GM11168 (cell line): ENCODE measurements around the gene TMEM107.

Experiments used
- in situ Hi-C: fragments of 300-500 bp; cut with MboI; formaldehyde crosslinking; loops from one replicate; pipeline ENCODE4 v1.12.0; 2022; ENCODE audit warnings: low sequenced_read_pairs; ENCODE audit not compliant: unreplicated experiment

TMEM107 gene

DNA sequence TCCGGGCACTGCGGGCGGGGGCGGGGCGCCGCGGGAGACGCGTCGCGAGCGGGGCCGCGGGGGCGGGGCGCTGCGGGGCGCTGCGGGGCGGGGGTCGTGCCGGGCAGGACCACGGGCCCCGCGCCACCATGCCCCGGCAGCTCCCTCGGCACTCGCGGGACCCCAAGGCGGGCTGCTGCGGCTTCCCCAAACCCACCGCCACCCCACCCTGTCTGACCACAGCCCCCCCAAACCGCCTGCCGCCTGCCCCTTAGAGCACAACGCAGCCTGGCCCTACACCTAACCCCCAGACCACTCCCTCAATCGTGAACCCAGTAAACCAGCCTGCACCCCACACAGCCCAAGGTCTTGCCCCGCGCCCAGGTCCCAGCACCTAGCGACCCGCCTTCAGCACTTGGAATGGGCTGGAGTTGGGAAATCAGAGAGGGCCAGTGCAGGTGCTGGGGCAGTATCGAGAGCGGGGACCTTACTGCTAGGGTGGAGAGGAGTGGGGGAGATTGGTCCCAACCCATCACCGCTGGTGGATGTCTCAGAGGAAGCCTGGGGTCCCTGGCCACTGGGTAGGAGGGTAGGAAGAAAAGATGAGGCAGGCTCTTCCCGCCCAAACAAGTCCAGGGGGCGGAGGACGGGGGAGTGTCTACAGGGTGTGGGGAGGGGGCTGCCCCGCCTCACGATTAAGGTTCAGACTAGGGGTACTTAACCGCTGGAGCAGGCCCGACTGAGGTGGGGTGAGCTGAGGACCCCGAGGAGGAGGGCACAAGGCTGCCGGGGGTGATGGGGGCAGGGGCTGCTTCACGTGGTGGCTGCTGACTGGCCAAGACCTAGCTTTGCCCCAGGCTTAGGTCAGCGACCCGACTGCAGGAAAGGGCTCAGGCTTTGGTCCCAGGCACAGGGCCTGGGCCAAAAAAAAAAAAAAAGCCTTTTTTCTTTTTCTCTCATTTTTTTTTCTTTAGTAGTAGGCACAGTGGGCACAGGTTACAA lies 12.9 kb downstream of the TMEM107 start:
- in situ Hi-C loops, result no loop called here

DNA sequence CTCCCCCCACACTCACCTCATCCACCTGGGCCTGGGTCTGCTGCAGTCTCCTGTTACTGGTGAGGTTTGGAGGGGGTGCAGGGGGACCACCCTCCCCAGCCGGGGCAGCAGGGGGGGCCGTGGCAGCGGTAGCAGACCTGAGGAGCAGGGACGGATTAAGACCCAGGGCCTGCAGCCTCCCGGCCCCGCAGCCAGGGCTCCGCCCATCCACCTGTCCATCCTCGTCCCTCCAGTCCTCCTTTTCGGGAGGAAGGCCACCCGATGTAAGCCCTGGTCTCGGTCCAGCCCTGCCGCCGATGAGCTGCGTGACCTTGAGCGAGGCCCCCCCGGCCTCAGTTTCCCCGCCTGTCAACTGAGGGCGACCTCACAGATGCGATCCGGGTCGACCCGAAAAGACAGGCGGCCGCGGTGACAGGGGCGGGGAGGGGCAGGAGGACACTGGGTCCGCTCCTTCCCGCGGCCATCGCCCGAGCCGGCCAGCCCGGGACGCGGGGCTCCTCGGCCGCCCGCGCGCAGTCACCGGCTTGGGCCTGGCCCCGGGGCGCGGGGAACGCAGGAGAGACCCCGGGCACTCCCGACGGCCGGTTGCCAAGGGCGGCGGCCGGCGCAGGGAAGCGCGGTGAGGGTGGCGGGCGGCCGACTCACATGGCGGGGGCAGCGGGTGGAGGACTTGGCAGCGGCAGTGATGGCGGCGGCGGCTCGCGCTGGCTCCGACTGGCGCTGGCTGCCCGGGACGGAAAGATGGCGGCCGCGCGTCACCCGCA lies 13.8 kb downstream of the TMEM107 start, which contains the start of gene VAMP2:
Gene VAMP2 (minus strand): TSS at position 716 of the 764 bp plus-strand sequence. CDS start 69 bp downstream, at position 647.
- in situ Hi-C loops, result no loop called here

DNA sequence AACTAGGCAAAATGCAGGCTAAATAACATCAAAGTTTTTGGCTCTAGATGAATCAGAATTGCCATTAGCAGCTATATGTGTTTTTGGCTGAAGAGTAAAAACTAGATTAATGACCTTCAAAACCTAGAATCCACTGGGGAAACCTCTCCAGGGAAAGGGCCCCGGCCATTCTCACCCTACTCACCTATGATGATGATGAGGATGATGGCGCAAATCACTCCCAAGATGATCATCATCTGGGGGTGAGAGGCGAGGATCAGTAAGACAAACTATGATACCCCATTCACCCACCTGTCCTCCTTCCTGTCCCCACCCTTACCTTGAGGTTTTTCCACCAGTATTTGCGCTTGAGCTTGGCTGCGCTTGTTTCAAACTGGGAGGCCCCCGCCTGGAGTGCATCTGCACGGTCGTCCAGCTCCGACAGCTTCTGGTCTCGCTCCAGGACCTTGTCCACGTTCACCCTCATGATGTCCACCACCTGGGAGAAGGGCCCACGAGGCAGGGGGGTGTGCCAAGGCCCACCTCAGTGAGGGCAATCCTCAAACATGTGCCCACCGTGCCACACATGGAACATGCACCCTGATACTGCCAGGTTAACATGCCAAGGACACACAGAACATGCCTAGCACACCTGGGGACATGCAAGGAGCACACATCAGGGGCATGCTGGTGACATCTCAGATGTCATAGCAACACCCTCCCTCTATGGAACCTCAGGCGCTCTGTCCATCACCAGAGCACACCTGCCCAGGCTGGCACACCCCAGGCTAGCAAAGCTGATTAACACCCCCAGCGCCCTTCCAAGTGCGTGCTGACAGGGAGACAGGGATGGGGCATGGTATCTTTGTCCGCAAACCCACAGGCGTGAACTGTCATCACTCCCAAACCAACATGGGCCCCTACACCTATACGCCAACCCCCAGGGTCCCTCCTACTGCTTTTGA lies 14.6 kb downstream of the TMEM107 start:
- in situ Hi-C loops, result no loop called here

DNA sequence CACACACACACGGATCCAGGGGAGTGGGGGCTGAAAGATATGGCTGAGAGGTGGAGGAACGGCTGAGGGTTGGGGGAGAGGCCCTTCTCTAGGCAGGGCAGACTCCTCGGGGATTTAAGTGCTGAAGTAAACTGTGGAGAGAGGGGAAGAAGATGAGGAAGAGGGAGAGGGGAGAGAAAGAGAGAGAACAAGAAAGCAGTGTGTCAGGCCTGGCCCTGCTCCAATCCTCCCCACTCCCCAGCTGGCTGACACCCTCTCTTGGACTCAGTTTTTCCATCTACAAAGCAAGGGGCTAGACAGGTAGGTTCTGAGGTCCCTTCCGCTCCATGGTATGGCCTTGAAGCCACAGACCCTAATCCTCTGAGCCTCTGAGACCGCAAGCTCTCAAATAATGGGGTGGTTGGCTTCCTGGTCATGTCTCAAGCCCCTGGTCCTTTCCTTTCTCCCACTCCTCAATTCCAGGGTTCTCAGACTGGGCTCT lies 15.4 kb downstream of the TMEM107 start:
- in situ Hi-C loops, result no loop called here

DNA sequence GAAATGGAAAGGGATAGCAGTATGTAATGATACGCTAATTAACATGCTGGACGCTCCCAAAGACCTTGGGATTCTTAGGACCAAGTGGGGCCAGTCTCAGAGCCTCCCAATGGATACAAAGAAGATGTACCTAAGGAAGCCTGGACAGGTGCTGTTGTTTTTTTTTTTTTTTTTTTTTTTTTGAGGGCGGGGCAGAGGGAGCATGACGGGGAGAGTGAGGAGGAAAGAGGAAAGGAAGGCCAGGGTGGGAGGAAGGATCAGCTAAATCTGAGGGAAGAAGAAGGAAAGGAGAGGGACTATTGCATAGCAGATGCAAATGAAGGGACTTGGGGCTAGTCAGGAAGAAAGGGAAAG lies 16.0 kb downstream of the TMEM107 start:
- in situ Hi-C loops, result no loop called here

DNA sequence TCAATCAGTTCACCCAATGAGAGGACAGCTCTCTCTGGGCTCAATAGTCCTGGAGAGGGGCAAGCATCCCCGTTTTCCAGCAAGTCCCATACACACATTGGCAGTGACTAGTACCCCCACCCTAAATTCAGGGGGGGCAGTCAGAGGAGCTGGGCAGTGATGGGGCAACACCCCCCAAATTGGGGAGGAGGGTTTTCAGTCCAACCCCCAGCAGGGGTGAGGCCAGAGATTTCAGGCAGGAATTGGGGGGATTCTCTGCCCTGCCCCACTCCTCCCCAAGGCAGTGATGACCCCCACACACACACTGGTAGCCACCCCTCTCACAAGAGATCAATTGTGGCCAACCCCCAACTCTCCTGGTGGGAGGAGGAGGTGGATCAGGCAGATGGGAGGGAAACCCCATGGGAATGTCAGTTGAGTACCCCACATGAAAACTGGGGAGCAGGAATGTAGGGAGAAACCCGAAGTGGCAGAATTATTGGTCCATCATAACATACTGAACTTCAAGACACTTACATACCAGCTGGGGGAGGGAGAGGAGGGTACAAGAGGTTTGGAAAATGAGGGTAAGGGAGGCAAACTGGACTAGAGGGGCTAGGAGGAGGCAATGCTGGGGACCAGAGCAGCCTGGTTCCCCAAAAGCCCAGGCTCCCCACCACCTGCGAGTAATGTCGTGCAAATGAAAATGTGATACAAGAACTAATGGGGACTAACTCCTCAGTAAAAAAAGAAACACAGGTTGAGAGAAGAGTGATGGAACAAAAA lies 16.5 kb downstream of the TMEM107 start:
- in situ Hi-C loops, result no loop called here

DNA sequence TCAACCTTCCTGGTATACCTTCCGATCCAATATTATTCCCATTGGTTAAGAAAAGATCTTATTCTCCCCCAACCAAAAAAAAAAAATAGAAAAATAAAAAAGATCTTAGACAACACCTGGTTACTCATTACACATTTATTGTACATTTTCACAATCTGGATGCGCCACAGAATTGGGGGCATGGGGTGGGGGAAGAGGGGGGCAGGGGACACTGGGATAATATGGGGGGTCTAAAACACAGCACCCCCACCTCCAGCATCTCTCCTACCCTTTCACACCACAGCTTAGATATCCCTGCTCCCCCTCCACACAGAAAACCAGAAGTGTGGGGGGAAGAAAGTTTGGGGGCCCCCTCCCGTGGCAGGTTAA lies 17.2 kb downstream of the TMEM107 start:
- in situ Hi-C loops, result no loop called here

DNA sequence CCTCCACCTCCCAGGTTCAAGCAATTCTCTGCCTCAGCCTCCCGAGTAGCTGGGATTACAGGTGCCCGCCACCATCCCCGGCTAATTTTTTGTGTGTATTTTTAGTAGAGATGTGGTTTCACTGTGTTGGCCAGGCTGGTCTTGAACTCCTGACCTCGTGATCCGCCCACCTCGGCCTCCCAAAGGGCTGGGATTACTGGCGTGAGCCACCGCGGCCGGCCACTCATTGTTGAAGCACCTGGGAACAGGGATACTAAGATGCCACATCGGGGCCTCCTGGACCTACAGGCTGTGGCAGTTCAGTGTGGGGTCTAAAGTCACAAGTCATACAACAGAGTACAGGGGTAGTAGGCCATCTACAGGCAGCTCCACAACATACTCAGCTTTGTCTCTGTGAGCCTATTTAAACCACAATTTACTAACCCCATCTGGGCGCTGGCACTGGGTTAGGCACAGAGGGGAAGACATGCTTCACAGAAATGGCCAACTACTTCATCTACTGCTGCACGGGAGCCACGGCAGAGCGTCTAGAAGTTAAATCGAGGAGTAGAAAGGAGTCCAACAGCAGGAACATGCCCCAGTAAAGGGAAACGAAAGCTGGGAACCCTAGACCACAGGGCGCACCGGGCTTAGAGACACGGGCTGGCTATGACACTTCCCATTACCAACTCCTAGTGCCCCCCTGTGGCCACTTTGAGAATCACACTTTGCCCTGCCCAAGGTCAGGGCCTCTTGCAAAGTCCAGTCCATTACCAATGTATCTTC lies 17.7 kb downstream of the TMEM107 start:
- in situ Hi-C loops, result no loop called here

DNA sequence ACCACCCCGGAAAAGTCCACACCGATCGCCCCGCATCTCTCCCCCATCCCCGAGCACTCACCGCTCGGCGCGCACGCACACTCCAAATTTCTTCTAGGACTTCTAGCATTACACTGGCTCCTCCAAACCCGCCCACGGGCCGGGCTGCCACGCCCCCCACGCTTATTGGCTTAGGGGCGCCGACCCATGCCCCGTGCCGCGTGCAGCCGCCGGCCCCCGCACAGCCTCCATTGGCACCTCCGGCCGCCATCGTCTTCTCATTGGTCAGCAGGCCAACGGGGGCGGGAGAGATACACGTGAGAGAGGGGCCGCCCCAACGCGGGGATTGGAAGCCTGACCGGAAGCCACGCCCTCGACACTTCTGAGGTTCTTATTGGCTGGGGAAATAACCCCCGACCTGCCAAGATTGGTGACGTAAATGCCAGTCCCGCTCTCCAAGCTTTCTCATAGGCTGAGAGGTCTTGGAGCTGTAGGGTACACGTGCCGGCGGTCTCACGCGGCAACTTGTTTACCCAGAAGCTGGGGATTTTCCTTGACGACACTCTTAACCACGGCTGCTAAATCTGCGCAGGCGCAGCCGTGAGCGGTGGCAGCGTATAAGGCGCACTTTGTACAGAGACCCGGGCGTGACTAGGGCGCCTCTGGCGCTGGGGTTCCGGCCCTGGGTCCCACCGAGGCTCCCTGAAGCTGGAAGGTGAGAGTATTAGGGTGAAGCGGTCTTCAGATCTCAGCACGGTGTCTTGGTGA lies 19.8 kb downstream of the TMEM107 start:
- in situ Hi-C loops, result no loop called here

DNA sequence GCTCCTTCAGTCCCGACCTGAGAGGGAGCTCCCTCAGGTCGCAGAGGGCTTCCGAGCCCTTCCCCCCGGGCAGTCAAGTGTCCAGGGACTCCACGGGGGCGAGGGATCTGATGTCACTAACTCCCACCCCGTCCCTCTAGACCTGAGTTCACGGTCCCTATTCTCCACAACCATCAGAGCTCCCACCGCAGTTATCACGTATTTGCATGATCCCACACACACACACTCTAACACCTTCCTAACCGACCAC lies 20.3 kb downstream of the TMEM107 start:
- in situ Hi-C loops, result no loop called here

DNA sequence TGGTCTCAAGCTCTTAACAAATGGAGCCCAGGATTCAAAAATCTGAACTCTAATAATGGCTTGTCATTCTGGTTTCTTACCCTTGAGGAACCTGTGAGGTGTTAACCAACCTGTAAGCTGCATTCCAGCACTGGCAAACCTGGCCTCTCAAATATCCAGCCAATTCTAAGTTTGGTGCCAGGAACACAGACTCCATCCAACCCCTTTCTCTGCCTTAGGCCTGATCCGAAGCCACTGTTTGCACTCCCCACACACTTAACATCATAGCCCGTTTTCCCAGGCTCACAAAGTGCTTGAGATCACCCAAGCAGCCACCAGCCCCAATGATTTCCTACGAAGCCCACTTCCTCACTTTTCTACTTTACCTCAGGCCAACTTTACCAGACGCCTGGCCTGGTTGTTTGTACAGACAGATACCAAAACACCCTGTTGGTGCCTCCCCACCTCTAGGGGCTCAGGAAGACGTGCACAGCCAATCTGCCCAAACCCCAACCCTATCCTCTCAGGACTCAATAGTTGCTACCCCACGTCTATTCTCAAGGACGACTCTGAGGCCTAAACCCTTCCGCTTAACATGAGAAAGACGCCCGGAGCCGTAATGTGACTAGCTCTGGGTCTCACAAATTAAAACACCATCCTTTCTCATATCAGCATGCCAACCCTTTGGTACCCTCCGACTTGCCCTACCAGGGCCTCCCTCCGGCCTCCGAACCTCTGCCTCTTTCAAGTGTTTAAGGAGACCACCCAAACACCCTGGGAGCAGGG lies 20.8 kb downstream of the TMEM107 start:
- in situ Hi-C loops, result no loop called here

DNA sequence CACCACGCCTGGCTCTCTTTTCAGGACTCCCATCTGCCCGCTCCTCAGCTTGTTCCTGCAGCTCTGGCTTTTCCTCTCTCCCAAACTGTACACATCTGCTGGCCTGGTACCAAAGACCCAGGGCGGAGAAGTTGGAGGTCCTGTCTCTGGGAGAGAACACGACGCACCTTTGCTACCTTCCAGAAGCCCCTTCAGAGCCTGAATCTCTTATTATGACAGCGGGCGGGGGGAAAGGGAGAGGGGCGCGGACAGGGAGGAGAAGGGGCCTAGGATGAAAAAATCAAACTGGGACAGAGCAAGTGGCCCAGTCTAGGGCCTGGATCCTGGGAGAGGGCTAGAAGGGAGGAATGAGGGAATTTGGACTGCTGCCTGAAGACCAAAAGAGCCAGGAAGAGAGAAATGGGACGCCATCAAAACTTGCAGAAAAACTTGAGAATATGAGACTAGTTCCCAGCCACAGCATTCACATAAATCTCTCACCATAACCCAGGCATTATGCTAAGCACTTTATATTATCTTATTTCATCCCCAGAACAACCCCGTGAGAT lies 21.5 kb downstream of the TMEM107 start:
- in situ Hi-C loops, result no loop called here

DNA sequence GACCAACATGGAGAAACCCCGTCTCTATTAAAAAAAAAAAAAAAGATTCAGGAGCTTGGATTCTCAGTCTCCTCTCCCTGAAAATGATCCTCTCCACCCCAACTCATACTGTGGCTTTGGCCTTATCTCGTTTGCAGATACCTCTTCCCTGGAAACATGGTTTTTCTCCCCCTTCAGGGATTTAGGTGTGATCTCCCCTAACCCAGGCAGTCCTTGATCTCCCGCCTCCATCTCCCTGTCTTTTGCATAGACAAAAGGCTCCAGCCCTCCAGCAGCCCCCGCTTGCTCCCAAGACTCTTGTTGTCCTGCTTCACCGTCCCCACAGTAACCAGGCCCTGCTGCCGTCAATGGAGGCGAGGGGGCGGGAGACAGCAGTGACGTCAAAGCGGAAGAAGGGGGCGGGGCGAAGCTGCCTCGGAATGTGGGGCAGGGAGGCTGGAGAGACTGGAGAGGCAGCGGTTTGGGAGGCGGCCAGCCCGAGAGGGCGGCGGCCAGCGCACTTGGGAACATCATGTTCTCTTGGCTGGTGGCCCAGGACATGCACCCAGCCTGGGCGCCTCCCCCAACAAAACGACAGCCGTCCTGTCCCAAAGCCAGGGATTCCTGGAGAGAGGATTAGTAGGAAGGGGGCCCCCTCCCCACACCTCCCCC lies 22.1 kb downstream of the TMEM107 start:
- in situ Hi-C loops, result no loop called here

DNA sequence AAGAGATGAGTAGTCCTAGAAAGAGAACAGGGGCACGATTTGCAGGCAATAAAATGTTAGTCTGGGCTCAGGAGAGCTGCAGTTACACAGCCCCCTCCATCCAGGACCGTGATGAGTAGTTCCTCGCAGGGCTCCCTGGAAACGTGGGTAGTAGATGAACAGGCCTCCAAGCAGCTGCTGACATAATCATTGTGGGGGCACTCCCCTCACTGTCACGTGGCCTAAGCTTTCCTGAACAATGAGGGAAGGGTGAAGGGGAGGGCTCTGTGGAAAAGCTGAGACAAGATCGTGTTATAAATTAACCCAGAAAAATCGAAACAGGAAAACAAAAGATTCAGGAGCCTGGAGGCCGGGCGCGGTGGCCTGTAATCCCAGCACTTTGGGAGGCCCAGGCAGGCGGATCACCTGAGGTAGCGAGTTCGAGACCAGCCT lies 22.6 kb downstream of the TMEM107 start:
- in situ Hi-C loops, result no loop called here

DNA sequence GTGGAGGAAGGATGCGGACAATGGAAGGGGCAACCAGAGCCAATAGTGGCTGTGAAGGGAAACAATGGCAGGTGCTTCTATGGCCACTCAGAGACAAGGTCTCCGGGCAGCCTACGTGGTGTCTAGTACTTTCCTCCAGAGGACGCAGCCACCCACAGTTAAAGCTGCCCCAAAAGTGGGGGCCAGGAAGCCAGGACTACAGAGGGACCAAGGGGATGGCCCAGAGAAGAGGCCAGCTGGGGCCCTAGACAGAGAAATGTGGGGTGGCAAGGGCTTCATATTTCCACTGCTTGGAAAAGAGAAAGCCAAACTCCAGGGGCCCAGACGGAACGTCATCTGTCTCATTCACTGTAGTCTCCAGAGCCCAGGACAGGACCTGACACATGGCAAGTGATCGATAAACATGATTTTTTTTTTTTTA lies 23.1 kb downstream of the TMEM107 start:
- in situ Hi-C loops, result no loop called here

DNA sequence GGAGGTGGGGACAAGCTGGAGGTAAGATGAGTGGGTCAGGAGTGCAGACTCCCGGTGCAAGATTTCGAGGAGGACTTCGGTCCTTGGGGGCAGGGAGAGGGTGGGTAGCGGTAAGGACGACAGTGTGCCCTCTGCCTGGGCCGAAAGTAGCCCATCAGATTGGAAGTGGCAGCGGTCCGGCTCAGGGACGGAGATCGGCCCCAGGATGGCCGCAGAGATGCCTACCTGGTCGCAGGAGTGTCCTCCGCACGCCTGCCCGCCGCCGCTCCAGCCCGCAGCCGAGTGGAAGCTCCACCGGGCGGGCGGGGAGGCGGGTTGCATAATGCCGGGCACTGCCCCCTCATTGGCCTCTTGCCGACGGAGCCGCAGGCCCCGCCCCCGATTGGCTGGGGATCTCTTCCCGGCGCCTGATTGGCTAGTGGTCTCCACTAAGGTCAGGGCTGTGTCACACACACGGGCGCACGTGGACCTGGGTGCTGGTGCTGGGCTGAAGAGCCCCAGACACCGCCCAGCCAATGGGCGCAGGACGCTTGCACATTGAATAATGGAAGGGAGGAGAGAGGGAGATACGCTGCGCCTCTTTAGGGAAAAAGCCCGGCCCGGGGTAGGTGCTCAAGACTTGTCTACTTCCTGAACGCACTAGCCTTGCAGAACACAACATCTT lies 23.9 kb downstream of the TMEM107 start, which contains the start of gene PER1:
Gene PER1 (minus strand): TSS at position 293 of the 664 bp plus-strand sequence. CDS start 1,698 bp downstream, outside the sequence.
- in situ Hi-C loops, result no loop called here
